ENCODE measurements around the gene CRYBB1.

Gene CRYBB1

GRCh38 chr22:26581026-26581425 lies 36.8 kb downstream of the CRYBB1 start:
- Histone ChIP-seq H2AFZ (no peak overlapping the region), H3K27me3 (ENCODE audit: control insufficient read depth, insufficient read depth, low read length) (no peaks in the 10 kb centered on the region), H3K9ac (no peak overlapping the region), H3K4me2 (ENCODE audit: low read length) (no peak overlapping the region), H3K4me3 (ENCODE audit: low read depth, low read length) (no peak overlapping the region), H3K4me1 (no peaks in the 10 kb centered on the region), H3K79me2 (no peaks in the 10 kb centered on the region), H3K36me3 (ENCODE audit: control insufficient read depth, insufficient read depth, low read length) (no peaks in the 10 kb centered on the region), H3K27ac (no peak overlapping the region), H3K9me3 (ENCODE audit: control insufficient read depth, low read length) (no peaks in the 10 kb centered on the region)
- no peak for TF ChIP-seq CTCF (IDR thresholded peaks at IDR 0.05)

- Histone ChIP-seq H3K4me1 (no peaks in the 10 kb centered on the region), H3K27me3 (ENCODE audit: control insufficient read depth, insufficient read depth, low read length) (no peaks in the 10 kb centered on the region), H3K36me3 (ENCODE audit: control insufficient read depth, insufficient read depth, low read length) (no peaks in the 10 kb centered on the region), H3K79me2 (no peaks in the 10 kb centered on the region), H3K9ac (no peak overlapping the region), H3K4me2 (ENCODE audit: low read length) (no peak overlapping the region), H3K9me3 (ENCODE audit: control insufficient read depth, low read length) (no peaks in the 10 kb centered on the region), H3K4me3 (ENCODE audit: low read depth, low read length) (no peak overlapping the region), H3K27ac (no peak overlapping the region), H2AFZ (no peak overlapping the region)
- TF ChIP-seq CTCF (IDR thresholded peaks at IDR 0.05): no peak
Measured at GRCh38 chr22:26580240-26580962, 37.4 kb downstream of the CRYBB1 start.

GRCh38 chr22:26579331-26579886 lies 38.4 kb downstream of the CRYBB1 start:
- no peak for TF ChIP-seq CTCF (IDR thresholded peaks at IDR 0.05)
- Histone ChIP-seq H3K27me3 (ENCODE audit: control insufficient read depth, insufficient read depth, low read length) (no peaks in the 10 kb centered on the region), H3K4me3 (ENCODE audit: low read depth, low read length) (no peak overlapping the region), H3K27ac (no peak overlapping the region), H3K4me2 (ENCODE audit: low read length) (no peak overlapping the region), H3K36me3 (ENCODE audit: control insufficient read depth, insufficient read depth, low read length) (no peaks in the 10 kb centered on the region), H2AFZ (no peak overlapping the region), H3K4me1 (no peaks in the 10 kb centered on the region), H3K9ac (no peak overlapping the region), H3K79me2 (no peaks in the 10 kb centered on the region), H3K9me3 (ENCODE audit: control insufficient read depth, low read length) (no peaks in the 10 kb centered on the region)

GRCh38 chr22:26577081-26577480 lies 40.7 kb downstream of the CRYBB1 start:
- no peaks in the 10 kb centered on the region for H3K4me1 ChIP-seq

More at GRCh38 chr22:26577081-26577480, 40.7 kb downstream of the CRYBB1 start:
- no peaks in the 10 kb centered on the region for H3K9me3 ChIP-seq (ENCODE audit: control insufficient read depth, low read length)
- H3K36me3 ChIP-seq (ENCODE audit: control insufficient read depth, insufficient read depth, low read length): no peaks in the 10 kb centered on the region
- no peaks in the 10 kb centered on the region for H3K79me2 ChIP-seq
- H3K4me2 ChIP-seq (ENCODE audit: low read length): no peak overlapping the region
- H2AFZ ChIP-seq: no peak overlapping the region
- H3K27ac ChIP-seq: no peak overlapping the region
- no peak overlapping the region for H3K9ac ChIP-seq
- H3K4me3 ChIP-seq (ENCODE audit: low read depth, low read length): no peak overlapping the region
- no peaks in the 10 kb centered on the region for H3K27me3 ChIP-seq (ENCODE audit: control insufficient read depth, insufficient read depth, low read length)
- no peak for TF ChIP-seq CTCF (IDR thresholded peaks at IDR 0.05)
